C4-2B (cell line): ENCODE data around the gene DNAJA3.

Source experiments
- ZFX ChIP-seq: fragments of 450-650 bp; IDR thresholded peaks from 2 replicates; pipeline ENCODE4 v1.6.1; 2017
- TF ChIP-seq, protein P1 (sequence below): fragments of 450-650 bp; conservative IDR thresholded peaks from 2 replicates; pipeline ENCODE4 v1.5.1; 2017; ENCODE audit warnings: mild to moderate bottlenecking

DNA sequence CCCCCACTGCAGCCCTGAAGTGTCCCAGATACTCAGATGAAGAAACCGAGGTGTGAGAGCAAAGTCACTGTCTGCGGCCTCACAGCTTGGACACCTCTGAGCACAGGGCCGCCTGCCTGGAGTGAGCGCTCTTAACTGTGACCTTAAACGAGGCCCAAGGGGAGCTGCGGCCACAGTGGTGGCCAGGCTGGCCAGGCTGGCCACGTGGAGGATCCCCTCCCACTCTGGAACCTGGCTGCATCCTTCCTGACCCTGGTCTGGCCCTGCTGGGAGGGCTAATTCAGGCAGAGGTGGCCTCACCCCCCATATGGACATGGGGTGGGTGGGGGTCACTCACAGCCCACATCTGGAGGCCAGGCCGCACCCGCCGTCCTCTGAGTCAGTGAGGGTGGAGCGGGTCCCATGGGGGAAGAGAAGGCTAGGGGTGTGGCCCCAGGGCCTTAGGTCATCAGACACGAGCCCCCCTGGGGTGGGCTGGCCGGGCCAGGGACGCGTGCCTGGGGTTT lies 47.5 kb upstream of the DNAJA3 start:
- TF ChIP-seq, protein P1, sequence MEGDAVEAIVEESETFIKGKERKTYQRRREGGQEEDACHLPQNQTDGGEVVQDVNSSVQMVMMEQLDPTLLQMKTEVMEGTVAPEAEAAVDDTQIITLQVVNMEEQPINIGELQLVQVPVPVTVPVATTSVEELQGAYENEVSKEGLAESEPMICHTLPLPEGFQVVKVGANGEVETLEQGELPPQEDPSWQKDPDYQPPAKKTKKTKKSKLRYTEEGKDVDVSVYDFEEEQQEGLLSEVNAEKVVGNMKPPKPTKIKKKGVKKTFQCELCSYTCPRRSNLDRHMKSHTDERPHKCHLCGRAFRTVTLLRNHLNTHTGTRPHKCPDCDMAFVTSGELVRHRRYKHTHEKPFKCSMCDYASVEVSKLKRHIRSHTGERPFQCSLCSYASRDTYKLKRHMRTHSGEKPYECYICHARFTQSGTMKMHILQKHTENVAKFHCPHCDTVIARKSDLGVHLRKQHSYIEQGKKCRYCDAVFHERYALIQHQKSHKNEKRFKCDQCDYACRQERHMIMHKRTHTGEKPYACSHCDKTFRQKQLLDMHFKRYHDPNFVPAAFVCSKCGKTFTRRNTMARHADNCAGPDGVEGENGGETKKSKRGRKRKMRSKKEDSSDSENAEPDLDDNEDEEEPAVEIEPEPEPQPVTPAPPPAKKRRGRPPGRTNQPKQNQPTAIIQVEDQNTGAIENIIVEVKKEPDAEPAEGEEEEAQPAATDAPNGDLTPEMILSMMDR: no peak
- no peak for TF ChIP-seq ZFX
